Stimulated activated CD8-positive, alpha-beta memory T cell treated with anti-CD3 and anti-CD28 coated beads, Interleukin-15, amount 100 ng/mL, for 48 hours (primary cell): Measurements from ENCODE around the gene BIRC2.

Experiments
- DNase-seq, 2 donors: peaks; one replicate each; pipeline ENCODE4 v3.0.0-alpha.2; 2020; ENCODE audit warnings: low read depth in 2 of 2

BIRC2 gene

DNA sequence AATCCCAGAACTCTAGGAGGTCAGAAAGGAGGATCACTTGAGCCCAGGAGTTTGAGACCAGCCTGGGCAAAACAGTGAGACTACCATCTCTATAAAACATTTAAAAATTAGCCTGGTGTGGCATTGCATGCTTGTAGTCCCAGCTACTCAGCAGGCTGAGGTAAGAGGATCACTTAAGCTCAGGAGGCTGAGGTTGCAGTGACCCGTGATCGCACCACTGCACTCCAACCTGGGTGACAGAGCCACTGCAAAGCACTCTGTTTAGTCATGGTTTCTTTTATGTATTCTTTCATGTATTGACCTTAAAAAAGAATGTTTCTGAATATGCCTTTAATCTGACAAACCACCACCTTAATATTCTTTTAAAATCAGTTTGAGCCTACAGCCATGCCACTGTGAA, 52.2 kb downstream of the BIRC2 start:
- DNase-seq = no peak

DNA sequence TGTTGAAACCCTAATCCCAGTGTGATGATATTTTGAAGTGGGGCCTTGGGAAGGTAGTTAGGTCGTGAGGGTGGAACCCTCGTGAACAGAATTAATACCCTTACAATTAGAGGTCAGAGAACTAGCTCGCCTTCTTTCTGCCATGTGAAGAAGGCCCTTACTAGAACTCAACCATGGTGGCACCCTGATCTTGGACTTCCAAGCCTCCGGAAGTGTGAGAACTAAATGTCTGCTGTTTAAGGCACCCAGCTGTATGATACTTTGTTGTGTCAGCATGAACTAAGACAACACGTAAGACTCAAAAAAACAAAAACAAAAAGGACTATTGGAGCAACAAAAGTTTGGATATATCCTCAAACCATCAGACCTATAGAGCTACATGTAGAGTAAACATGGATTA, 53.6 kb downstream of the BIRC2 start:
- no peak for DNase-seq

DNA sequence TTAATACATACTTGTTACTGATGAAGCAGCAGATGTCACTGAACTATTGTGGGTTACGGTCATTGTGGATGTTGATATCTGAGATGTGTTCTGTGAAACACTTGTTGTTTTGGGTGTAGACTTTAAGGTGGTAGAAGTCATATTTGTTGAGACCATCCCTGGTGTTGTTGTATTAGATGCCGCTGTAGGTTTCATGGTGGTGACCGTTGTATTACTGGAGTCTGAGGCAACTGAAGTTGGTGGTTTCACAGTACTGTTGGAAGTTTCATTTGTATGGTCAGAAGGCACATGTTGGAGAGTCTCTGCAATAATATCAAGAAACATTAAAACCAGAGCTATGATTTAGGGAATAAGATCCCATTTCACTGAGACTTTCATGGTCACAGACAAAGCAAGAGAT, 54.9 kb downstream of the BIRC2 start:
- no peak for DNase-seq

DNA sequence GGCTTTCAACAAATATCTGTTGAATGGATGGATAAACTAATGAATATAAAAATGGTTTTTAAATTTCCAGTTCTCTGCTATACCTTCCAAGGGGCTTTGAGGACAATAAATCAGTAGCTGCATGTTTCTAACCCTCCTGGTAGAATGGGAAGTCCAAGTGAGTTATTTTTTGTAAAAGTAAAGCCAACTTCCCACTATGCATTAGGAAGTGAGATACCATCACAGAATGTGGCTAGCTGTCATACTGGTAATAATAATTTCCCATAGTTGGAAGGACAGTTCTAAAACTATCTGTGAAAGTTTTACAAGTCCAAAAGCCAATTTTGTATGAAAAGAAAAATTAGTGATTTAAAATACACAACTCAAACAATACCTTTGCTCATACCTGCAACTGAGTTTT, 55.5 kb downstream of the BIRC2 start:
- no peak for DNase-seq

DNA sequence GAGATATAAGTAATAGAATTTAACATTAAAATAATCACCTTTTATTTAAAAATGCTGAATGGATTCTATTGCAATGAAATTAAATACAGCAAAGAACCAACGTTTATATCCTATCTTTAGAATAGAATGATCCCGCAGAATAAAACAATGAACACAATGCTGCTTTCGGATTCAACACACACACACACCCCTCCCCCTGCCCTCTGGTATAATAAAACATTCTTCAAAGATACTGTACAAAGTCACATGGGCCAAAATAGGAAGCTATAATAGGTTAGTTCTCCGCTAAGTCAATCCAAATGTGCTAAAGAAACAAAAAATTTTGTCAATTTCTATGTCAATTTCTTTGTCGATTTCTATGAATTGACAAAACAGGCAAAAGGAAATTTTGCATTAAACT, 58.5 kb downstream of the BIRC2 start:
- no peak for DNase-seq

DNA sequence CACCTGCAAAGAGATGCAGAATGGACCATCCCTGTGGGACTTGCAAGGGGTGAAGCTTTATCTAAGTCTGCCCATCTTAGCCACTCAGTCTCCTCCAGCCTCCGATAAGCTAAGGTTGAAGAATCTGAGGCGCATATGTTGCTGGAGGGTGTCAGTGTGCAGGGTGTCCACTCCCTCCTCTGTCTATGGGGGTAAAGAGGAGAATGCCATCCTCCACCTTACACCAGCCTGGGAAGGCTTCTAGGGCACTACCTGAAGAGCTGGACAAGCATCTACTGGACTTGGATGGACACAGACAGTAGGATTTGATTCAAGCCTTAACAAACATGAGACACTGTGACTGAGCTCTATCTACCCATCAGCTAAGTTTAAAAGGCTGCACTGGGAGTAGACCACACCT, 59.1 kb downstream of the BIRC2 start:
- no peak for DNase-seq

GRCh38 chr11:102407901-102408300, 60.9 kb downstream of the BIRC2 start:
- no peak for DNase-seq

DNA sequence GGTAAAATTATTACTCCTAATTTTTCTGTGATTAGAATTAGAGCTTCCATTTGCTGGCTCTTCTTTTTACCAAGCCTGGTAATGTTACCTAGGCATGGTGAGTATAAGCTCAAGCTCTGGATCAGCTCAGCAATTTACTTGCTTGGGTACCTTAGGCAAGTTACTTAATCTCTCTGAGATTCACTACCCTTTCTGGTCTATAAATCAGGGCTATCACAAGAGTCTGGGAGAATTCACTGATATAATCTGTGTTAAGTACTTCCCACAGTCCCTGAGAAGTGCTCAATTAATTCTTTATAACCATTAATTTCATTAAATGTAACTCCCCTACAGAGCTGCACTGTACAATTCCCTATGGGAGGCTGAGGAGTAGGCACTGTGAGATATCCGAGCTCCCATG, 61.3 kb downstream of the BIRC2 start:
- DNase-seq = no peak

- no peak for DNase-seq
Measured at GRCh38 chr11:102410382-102410784, 63.4 kb downstream of the BIRC2 start.

- no peak for DNase-seq
Measured at GRCh38 chr11:102411142-102411541, 64.1 kb downstream of the BIRC2 start.

DNA sequence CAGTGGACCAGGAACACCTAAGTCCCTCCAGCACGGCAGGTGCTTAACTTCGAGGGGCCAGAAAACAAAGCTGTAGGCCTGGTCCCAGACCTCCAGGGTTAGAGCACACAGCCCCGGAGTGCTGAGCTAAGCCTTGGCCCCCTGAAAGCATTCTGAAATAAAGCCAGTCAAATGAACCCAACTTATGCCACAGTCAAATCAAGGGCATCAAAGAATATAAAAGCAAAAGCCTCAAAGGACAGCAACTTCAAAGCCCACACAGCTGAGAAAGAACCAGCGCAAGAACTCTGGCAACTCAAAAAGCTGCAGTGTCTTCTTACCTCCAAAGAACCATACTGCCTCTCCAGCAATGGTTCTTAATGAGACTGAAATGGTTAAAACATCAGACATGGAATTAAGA, 66.5 kb downstream of the BIRC2 start:
- no peak for DNase-seq

- DNase-seq = no peak
Measured at GRCh38 chr11:102414559-102414958, 67.5 kb downstream of the BIRC2 start.

DNA sequence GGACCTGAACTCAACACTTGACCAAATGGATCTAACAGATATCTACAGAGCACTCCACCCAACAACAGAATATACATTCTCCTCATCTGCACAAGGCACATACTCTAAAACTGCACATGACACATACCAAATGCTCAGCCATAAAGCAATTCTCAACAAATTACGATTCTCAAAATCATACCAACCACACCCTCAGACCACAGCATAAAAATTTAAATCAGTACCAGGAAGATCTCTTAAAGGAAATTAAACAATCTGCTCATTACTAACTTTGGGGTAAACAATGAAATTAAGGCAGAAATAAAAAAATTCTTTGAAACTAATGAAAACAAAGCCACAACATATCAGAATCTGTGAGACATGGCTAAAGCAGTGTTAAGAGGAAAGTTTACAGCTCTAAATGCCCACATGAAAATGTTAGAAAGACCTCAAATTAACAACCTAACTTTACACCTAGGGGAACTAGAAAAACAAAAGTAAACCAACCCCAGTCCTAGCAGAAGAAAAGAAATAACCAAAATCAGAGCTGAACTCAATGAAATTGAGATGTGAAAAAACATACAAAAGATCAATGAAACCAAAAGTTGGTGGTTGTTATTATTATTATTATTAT, 68.4 kb downstream of the BIRC2 start:
- no peak for DNase-seq

DNA sequence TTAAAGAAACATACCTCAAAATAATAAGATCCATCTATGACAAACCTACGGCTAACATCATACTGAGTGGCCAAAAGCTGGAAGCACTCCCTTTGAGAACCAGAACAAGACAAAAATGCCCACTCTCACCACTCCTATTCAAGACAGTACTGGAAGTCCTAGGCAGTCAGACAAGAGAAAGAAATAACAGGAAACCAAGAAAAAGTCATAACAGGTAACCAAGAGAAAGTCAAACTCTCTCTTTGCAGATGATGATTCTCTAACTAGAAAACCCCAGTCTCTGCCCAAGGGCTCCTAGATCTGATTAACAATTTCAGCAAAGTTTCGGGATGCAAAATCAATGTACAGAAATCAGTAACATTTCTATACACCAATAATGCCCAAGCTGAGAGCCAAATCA, 70.0 kb downstream of the BIRC2 start:
- DNase-seq = no peak

DNA sequence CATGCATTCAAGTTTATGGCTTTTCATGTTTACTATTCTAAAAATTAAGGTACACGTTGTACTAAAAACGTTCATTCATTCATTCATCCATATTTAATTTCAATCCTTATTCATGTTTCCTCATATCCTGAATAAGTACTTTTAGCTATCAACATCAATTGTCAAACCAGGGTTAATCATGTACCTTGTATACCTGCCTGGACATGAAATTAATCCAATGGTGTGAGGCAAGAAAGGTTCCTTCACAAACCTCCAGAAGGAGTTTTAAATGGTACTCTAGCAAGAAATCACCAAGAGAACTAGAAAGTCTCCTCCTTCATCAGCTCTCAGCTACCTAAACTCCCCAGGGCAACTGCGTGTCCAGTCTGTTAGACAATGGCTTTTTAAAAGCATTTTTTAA, 72.2 kb downstream of the BIRC2 start:
- DNase-seq = no peak

GRCh38 chr11:102420547-102420946, 73.5 kb downstream of the BIRC2 start:
- peak in 1 of 2 donors; percentile 18 for DNase-seq

GRCh38 chr11:102421261-102421660, 74.2 kb downstream of the BIRC2 start:
- no peak for DNase-seq

- DNase-seq = no peak
Measured at GRCh38 chr11:102422817-102423712, 76.1 kb downstream of the BIRC2 start.

DNA sequence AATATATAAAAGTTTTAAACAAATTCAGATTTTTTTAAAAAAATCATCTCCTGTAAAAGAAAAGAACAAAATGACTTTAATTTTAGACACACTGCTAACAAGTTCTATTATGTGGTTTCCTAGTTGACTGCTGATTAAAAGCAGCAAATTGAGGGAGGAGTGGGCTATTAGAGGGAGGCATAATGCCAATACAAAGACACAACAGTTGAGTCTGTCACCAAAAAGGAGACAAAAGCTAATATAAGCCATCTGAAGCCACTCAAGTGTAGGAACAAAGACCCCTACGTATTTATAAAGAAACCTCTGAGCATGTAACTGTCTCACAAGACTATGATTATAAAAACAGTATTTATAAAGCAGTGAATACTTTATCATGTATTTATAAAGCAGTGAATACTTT, 76.9 kb downstream of the BIRC2 start:
- DNase-seq = no peak

DNA sequence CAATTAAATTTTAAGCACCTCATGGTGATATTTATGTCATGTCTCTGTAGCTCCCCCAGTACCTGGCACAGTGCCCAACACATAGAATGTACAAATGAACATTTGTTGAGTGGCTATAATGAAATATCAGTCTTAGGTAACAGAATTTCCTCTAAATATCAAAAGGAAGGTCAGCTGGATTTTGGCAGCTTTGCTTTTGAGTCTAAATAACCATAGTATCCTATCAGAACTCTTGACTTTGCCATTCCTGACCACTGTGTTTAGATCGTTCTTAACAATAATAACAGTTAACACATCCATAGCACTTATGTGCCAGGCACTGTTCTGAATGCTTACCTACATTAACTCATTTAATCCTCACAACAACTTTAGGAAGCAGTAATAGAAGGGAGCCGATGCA, 79.0 kb downstream of the BIRC2 start:
- no peak for DNase-seq

DNA sequence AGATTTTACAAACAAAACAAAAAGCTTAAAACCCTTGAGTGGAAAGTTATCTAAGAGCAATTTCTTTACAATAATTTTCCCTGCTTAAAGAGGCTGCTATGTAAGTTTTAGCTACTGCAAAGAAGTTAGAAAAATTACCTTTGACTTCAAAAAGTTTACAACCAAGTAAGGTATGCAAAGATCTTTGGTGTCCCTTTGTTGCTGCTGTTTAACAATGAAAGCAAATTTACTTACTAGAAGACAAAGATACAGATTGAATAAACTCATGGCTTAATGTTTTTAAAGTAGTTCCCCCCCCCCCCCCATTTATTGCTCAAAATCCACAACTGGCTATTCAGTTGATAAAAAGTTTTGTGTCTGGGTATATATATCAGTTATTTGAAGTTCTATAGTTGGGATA, 79.6 kb downstream of the BIRC2 start:
- no peak for DNase-seq

DNA sequence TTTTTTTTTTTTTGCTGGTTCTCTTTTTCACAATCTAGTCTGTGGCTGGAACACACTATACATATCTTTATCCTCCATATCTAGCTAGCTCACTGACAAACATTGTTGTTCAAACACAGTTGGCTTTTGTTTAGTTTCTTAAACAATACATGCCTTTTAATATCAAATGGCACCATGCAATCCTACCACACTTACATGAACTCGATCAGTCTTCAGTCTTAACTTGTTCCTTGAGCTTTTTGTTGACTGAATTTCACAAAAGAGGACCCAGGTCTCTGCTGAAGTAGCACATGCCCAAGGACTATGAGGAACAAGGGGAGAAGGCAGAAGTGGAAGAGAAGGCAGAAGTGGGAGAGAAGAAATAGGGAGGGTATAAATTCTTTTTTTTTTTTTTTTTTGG, 80.1 kb downstream of the BIRC2 start:
- no peak for DNase-seq
